Bronchial epithelial cell (primary cell): Measurements from ENCODE around the gene CABP4. TPM values are rescaled to one million over a fixed set of nuclear protein-coding genes. Genes with fewer than 3 reads are reported as not detected.

Experiments
- DNase-seq: peaks from one replicate; pipeline ENCODE4 v3.0.0-alpha.2; 2010; ENCODE audit warnings: low read depth
- FAIRE-seq: peaks from 2 replicates; lab custom pipeline; 2011; peaks lifted over from hg19 to GRCh38; lab: Jason Lieb, UNC
- H3K27me3 ChIP-seq: 2 replicates; pipeline ENCODE4 v1.5.1; 2011; ENCODE audit warnings: low read length; ENCODE audit not compliant: control insufficient read depth, insufficient read depth
- H3K36me3 ChIP-seq: 2 replicates; pipeline ENCODE4 v1.5.1; 2011; ENCODE audit warnings: low read length; ENCODE audit not compliant: control insufficient read depth, insufficient read depth
- H3K4me3 ChIP-seq: 2 replicates; pipeline ENCODE4 v1.5.1; 2011; ENCODE audit warnings: mild to moderate bottlenecking, low read depth, low read length, control low read depth
- CTCF ChIP-seq: IDR thresholded peaks from 2 replicates; pipeline ENCODE4 v1.5.1; 2011; ENCODE audit warnings: mild to moderate bottlenecking, moderate library complexity, low read length, control low read depth, inconsistent platforms; ENCODE audit not compliant: insufficient read depth, severe bottlenecking
- total RNA-seq: library from RNA; depleted of rRNA; stranded (reverse); fragments of >200 nt; gene quantifications from 2 replicates; pipeline ENCODE4 v1.2.1, GENCODE V29; 2014

CABP4 gene
- total RNA-seq, 1 donor from 2014 or later = not detected

- Histone ChIP-seq H3K36me3 (peaks cover 20% of the 10 kb centered on the region), H3K4me3 (no peak overlapping the region), H3K27me3 (no peaks in the 10 kb centered on the region)
- FAIRE-seq (no peak), DNase-seq (no peak)
- TF ChIP-seq CTCF = no peak
Measured at GRCh38 chr11:67440229-67441097, 14.7 kb upstream of the CABP4 start.

GRCh38 chr11:67441098-67441563 lies 14.0 kb upstream of the CABP4 start:
- H3K4me3 ChIP-seq = no peak overlapping the region
- no peak for TF ChIP-seq CTCF
- peaks cover 17% of the 10 kb centered on the region for H3K36me3 ChIP-seq
- no peak for FAIRE-seq
- no peaks in the 10 kb centered on the region for H3K27me3 ChIP-seq
- no peak for DNase-seq

- DNase-seq = no peak
- no peaks in the 10 kb centered on the region for H3K27me3 ChIP-seq
- TF ChIP-seq CTCF = no peak
- H3K36me3 ChIP-seq = peaks cover 15% of the 10 kb centered on the region
- FAIRE-seq = no peak
- no peak overlapping the region for H3K4me3 ChIP-seq
Measured at GRCh38 chr11:67441731-67442351, 13.3 kb upstream of the CABP4 start.

GRCh38 chr11:67442504-67443404 lies 12.4 kb upstream of the CABP4 start:
- peaks cover 14% of the 10 kb centered on the region for H3K36me3 ChIP-seq
- no peak for TF ChIP-seq CTCF
- H3K27me3 ChIP-seq = no peaks in the 10 kb centered on the region
- DNase-seq (no peak), FAIRE-seq (no peak)
- H3K4me3 ChIP-seq = peak overlapping the region; percentile 81

- TF ChIP-seq CTCF = no peak
- peaks cover 9% of the 10 kb centered on the region for H3K36me3 ChIP-seq
- H3K27me3 ChIP-seq = no peaks in the 10 kb centered on the region
- no peak for FAIRE-seq
- no peak overlapping the region for H3K4me3 ChIP-seq
- DNase-seq = no peak
Measured at GRCh38 chr11:67445515-67445914, 9.6 kb upstream of the CABP4 start.
